GM18858 (cell line): ENCODE results near the gene OCEL1.
A peak's percentile ranks its signal among the peaks of the same experiment; 100 is the strongest.
"Not testable (repeated sequence)": the region's sequence is repeated elsewhere in the genome, so short reads cannot be mapped to it uniquely, and the experiment has no call there.

Experiments
- ATAC-seq: cut with Tn5 transposase; IDR thresholded peaks from one replicate; pipeline ENCODE4 v1.9.1; 2021; ENCODE audit not compliant: unreplicated experiment

The OCEL1 gene

GRCh38 chr19:17260842-17261325, 34.9 kb downstream of the OCEL1 start:
- ATAC-seq, result no peak

DNA sequence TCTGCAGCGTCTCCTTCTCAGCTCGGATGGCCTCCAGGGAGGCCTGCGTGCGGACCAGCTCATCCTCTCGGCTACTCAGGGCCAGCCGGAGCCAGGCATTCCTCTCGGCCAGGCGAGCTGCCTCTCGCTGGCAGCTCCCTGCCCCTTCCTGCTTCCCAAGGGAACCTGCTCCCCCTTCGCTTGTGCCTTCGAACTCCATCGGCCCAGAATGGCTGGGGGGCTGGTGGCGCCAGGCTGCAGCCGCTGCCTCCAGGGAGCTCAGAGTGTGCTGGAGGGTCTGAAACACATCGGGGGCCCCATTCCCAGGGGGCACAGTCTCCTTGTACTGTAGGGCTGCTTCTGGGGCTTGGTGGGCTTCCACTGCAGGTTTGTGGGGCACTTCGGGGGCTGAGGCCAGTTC, 36.5 kb downstream of the OCEL1 start:
- ATAC-seq, result no peak

- ATAC-seq, result no peak
Observed at GRCh38 chr19:17263712-17264640, 38.0 kb downstream of the OCEL1 start.

- ATAC-seq, result no peak
Observed at GRCh38 chr19:17264641-17264979, 38.6 kb downstream of the OCEL1 start, which contains the start of gene USHBP1. USHBP1 (minus strand) TSS chr19:17264745; CDS start chr19:17264299, 446 bp downstream.

DNA sequence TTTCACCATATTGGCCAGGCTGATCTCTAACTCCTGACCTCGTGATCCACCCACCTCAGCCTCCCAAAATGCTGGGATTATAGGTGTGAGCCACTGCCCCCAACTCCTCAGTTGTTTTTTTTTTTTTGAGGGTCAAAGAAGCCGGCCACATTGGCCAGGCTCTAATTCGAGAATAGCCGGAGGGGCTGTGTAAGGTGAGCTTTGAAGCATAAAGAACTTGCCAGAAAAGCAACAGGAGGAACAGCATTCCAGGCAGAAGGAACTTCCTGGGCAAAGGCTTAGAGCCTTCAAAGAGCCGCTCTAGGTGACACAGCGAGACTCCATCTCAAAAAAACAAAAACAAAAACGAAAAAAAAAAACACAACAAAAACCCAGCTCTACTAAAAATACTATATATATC, 40.0 kb downstream of the OCEL1 start:
- no peak for ATAC-seq

- peak; percentile 18 for ATAC-seq
Observed at GRCh38 chr19:17266589-17266974, 40.6 kb downstream of the OCEL1 start.

DNA sequence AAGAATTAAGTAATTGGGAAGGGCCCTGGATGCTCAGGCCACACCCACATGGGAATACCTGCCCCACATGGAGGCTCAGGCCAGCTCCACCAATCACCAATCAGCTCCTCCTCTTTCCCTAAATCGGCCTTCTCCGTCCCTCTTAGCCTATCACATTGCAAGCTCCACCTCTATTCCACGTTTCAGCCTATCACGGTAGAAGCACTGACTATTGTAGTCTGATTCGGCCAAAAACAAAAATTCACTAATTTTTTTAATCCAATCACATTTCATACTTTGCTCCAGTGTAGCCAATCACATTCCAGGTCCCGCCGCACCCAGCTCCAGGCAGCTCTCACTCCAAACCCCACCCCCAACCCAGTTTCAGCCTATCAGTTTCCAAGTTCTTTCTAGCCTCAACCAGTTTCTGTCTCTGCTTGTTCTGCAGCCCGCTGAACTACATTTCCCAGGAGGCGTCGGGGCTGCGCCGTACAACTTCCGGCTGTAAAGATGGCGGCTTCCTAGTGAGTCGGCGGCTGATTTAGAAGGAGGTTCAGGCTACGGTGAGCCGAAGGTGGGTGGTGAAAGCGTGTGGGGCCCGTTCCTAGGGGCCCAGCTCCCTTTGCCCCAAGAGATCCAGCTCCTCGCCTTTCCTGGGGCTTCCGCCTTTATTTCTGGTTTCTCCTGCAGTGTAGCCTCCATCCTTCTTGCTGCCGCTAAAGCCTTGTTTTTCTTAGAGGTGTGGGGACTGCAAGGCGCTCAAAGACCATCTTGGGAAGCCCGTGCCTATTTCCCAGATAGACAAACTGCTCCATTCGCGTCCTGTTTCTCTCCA, 41.2 kb downstream of the OCEL1 start, which contains the start of gene BABAM1:
BABAM1 (plus strand) TSS at position 469 of the 814 bp plus-strand sequence. CDS start 1,364 bp downstream, outside the sequence.
- ATAC-seq, result peak; percentile 79

DNA sequence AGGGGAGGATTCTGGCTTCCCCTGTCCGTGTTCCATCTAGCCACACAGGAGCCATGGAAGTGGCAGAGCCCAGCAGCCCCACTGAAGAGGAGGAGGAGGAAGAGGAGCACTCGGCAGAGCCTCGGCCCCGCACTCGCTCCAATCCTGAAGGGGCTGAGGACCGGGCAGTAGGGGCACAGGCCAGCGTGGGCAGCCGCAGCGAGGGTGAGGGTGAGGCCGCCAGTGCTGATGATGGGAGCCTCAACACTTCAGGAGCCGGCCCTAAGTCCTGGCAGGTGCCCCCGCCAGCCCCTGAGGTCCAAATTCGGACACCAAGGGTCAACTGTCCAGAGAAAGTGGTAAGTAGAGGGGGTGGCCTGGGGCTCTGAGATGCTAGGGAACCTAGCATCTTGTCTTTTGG, 42.7 kb downstream of the OCEL1 start:
- no peak for ATAC-seq

DNA sequence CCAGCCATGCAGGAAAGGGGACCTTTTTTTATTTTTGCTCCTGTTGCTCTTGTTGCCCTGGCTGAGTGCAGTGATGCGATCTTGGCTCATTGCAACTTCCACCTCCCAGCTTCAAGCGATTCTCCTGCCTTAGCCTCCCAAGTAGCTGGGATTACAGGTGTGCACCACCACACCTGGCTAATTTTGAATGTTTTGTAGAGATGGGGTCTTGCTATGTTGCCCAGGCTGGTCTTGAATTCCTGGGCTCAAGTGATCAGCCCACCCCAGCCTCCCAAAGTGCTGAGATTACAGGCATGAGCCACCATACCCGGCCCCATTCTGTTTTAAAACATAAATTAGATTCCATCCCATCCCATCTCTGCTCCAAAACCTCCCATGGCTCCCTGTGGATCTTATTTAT, 48.9 kb downstream of the OCEL1 start:
- ATAC-seq, result not testable (repeated sequence)

GRCh38 chr19:17275441-17276175, 49.6 kb downstream of the OCEL1 start:
- no peak for ATAC-seq
